Stimulated activated naive CD8-positive, alpha-beta T cell treated with anti-CD3 and anti-CD28 coated beads, Interleukin-15, amount 100 ng/mL, for 72 hours (primary cell): Measurements from ENCODE around the gene NR2C1.

Experiments
- ATAC-seq: fragments of 150-1000 bp; cut with Tn5 transposase; 2 replicates; pipeline ENCODE4 v1.10.0; 2021; ENCODE audit warnings: mild to moderate bottlenecking, moderate library complexity
- DNase-seq, 2 donors: peaks; one replicate each; pipeline ENCODE4 v3.0.0; 2021 to 2022
- H3K27ac Mint-ChIP-seq, 2 donors: one replicate each; pipeline ENCODE4 v1.8.0; 2022; ENCODE audit warnings: mild to moderate bottlenecking in 2 of 2, mixed read lengths in 2 of 2, moderate library complexity in 2 of 2
- H3K27me3 Mint-ChIP-seq: one replicate; pipeline ENCODE4 v1.8.0; 2022; ENCODE audit warnings: mixed read lengths
- H3K4me1 Mint-ChIP-seq: one replicate; pipeline ENCODE4 v1.8.0; 2022; ENCODE audit warnings: mild to moderate bottlenecking, mixed read lengths
- H3K4me3 Mint-ChIP-seq, 2 donors: one replicate each; pipeline ENCODE4 v1.8.0; 2022; ENCODE audit warnings: mild to moderate bottlenecking in 2 of 2, mixed read lengths in 2 of 2, moderate library complexity in 1 of 2
- H3K9me3 Mint-ChIP-seq, 2 donors: one replicate each; pipeline ENCODE4 v1.8.0; 2022; ENCODE audit warnings: mixed read lengths in 2 of 2

The NR2C1 gene

GRCh38 chr12:94970560-94970959 lies 102.9 kb downstream of the NR2C1 start:
- peaks cover 6% of the 10 kb centered on the region for H3K4me1 Mint-ChIP-seq
- no peak overlapping the region for H3K4me3 Mint-ChIP-seq
- no peaks in the 10 kb centered on the region for H3K9me3 Mint-ChIP-seq
- no peak for ATAC-seq
- DNase-seq = no peak
- H3K27ac Mint-ChIP-seq = no peak overlapping the region
- no peaks in the 10 kb centered on the region for H3K27me3 Mint-ChIP-seq
